Thoracic aorta (tissue), 2 donors: ENCODE results near the gene TC2N. TPM values are rescaled to one million over a fixed set of nuclear protein-coding genes. Genes with fewer than 3 reads are reported as not detected.

ENCODE experiments used
- ATAC-seq: fragments of 150-250 bp; one replicate; pipeline ENCODE4 v1.8.0; 2017; ENCODE audit warnings: low read depth; ENCODE audit not compliant: insufficient number of reproducible peaks, low FRiP score
- DNase-seq: peaks from one replicate; pipeline ENCODE4 v3.0.0-alpha.2; 2020; ENCODE audit warnings: low spot score
- H3K27ac ChIP-seq, 2 donors: fragments of 200-600 bp; sonication (generic); 1 replicate in 1 of 2; 2 replicates in 1 of 2; pipeline ENCODE4 v1.5.1; 2016; ENCODE audit warnings: mild to moderate bottlenecking in 2 of 2, moderate library complexity in 2 of 2
- H3K27me3 ChIP-seq: fragments of 200-600 bp; sonication (generic); replicated peaks from 2 replicates; pipeline ENCODE4 v1.6.0; 2016; ENCODE audit warnings: mild to moderate bottlenecking; ENCODE audit not compliant: insufficient read depth
- H3K36me3 ChIP-seq: fragments of 200-600 bp; sonication (generic); one replicate; pipeline ENCODE4 v1.5.1; 2016
- H3K4me1 ChIP-seq, 2 donors: fragments of 200-600 bp; sonication (generic); 1 replicate in 1 of 2; 2 replicates in 1 of 2; pipeline versions ENCODE4 v1.5.1 to v1.6.0; 2016; ENCODE audit warnings: low read depth in 2 of 2, mild to moderate bottlenecking in 1 of 2; ENCODE audit not compliant: control insufficient read depth in 1 of 2
- H3K4me3 ChIP-seq: fragments of 200-600 bp; sonication (generic); 2 replicates; pipeline ENCODE4 v1.5.1; 2016; ENCODE audit warnings: mild to moderate bottlenecking
- H3K9me3 ChIP-seq: fragments of 200-600 bp; sonication (generic); 2 replicates; pipeline ENCODE4 v1.5.1; 2016
- total RNA-seq, 2 donors: library from RNA; depleted of rRNA; stranded (reverse); fragments of >200 nt; gene quantifications; one replicate each; pipeline versions ENCODE4 v1.1.0 to v1.2.3, GENCODE V29; 2016
- TF ChIP-seq, protein P1 (sequence below): fragments of 200-600 bp; sonication (generic); IDR thresholded peaks from one replicate; pipeline ENCODE4 v1.5.1; 2019; ENCODE audit warnings: antibody characterized with exemption

The TC2N gene
- total RNA-seq, 2 donors from 2014 or later = 146 to 172 TPM

DNA sequence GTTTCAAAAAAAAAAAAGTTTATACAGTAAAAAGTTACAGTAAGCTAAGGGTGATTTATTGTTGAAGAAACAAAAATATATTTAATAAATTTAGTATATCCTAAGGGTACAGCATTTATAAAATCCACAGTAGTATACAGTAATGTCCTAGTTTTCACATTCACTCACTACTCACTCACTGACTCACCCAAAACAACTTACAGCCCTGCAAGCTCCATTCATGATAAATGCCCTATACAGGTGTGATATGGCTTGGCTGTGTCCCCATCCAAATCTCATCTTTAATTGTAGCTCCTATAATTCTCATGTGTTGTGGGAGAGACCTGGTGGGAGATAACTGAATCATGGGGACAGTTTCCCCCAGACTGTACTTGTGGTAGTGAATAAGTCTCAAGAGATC lies 61.7 kb downstream of the TC2N start:
- no peaks in the 10 kb centered on the region for H3K27me3 ChIP-seq
- DNase-seq (no peak), ATAC-seq (no peak)
- H3K4me1 ChIP-seq = no peaks in the 10 kb centered on the region
- peaks cover 11% of the 10 kb centered on the region for H3K9me3 ChIP-seq
- peaks cover 42% of the 10 kb centered on the region for H3K36me3 ChIP-seq
- TF ChIP-seq, protein P1, sequence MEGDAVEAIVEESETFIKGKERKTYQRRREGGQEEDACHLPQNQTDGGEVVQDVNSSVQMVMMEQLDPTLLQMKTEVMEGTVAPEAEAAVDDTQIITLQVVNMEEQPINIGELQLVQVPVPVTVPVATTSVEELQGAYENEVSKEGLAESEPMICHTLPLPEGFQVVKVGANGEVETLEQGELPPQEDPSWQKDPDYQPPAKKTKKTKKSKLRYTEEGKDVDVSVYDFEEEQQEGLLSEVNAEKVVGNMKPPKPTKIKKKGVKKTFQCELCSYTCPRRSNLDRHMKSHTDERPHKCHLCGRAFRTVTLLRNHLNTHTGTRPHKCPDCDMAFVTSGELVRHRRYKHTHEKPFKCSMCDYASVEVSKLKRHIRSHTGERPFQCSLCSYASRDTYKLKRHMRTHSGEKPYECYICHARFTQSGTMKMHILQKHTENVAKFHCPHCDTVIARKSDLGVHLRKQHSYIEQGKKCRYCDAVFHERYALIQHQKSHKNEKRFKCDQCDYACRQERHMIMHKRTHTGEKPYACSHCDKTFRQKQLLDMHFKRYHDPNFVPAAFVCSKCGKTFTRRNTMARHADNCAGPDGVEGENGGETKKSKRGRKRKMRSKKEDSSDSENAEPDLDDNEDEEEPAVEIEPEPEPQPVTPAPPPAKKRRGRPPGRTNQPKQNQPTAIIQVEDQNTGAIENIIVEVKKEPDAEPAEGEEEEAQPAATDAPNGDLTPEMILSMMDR = no peak
- H3K4me3 ChIP-seq = no peak overlapping the region
- no peak overlapping the region for H3K27ac ChIP-seq

DNA sequence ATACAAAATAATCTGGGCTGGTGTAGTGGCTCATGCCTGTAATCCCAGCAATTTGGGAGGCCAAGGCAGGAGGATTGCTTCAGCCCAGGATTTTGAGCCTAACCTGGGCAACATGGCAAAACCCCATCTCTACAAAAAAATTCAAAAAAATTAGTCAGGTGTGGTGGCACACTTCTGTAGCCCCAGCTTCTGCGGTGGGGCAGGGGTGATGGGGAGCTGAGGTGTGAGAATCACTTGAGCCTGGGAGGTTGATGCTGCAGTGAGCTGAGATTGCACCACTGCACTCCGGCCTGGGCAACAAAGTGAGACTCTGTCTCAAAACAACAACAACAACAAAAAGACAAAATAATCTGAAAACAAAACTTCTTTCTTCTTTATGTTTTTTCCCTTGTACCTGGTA lies 66.0 kb downstream of the TC2N start:
- H3K4me1 ChIP-seq = peaks cover 17 to 21% of the 10 kb centered on the region in 2 donors
- H3K27me3 ChIP-seq = no peaks in the 10 kb centered on the region
- no peak for ATAC-seq
- H3K4me3 ChIP-seq = no peak overlapping the region
- H3K36me3 ChIP-seq = peaks cover 22% of the 10 kb centered on the region
- no peak for DNase-seq
- H3K9me3 ChIP-seq = peaks cover 5% of the 10 kb centered on the region
- TF ChIP-seq, protein P1 = no peak
- no peak overlapping the region for H3K27ac ChIP-seq

DNA sequence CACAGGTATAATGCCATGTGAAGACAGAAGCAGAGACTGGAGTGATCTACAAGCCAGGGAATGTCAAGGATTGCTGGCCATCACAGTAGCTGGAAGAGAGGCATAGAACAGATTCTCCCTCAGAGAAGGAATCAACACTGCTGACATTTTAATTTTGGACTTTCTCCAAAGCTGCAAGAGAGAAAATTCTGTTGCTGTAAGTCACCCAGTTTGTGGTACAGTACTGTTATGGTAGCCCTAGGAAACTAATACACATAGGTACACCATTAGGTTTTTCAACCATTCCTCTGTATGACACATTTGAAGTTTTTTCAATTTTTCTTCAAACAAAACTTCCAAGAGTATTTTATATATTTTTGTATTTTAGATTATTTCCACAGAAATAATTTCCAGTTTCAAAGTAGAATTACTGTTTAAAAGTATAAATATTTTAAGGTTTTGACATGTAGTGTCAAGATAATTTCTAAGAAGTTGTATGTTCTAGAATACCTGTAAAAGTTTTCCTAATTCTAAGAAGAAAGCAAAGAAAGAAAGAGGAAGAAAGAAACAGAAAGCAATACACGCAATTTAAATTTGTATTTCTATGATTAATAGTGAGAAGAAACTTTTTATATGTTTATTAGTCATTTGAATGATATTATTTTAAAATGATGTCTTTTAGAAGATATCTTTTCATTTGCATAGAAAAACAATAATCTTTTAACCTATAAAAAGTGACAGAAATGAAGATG lies 70.6 kb downstream of the TC2N start:
- TF ChIP-seq, protein P1 = no peak
- Histone ChIP-seq H3K9me3 (no peaks in the 10 kb centered on the region), H3K4me3 (no peak overlapping the region), H3K27ac (peak overlapping the region in 1 of 2 donors; percentile 30), H3K4me1 (peaks cover 17 to 23% of the 10 kb centered on the region in 2 donors), H3K36me3 (peaks cover 10% of the 10 kb centered on the region), H3K27me3 (no peaks in the 10 kb centered on the region)
- ATAC-seq (no peak), DNase-seq (no peak)

DNA sequence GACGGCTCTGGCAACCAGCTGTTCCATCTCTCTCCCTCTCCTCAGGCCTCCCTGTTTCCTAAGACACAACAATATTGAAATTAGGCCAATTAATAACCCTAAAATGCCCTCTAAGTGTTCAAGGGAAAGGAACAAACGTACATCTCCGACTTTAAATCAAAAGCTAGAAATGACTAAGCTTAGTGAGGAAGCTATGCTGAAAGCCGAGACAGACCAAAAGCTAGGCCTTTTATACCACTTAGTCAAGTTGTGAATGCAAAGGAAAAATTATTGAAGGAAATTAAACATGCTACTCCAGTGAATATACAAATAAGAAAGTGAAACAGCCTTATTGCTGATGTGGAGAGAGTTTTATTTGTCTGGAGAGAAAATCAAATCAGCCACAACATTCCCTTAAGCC lies 73.6 kb downstream of the TC2N start:
- no peaks in the 10 kb centered on the region for H3K27me3 ChIP-seq
- ATAC-seq (no peak), DNase-seq (no peak)
- H3K9me3 ChIP-seq = no peaks in the 10 kb centered on the region
- H3K4me1 ChIP-seq = peaks cover 13 to 17% of the 10 kb centered on the region in 2 donors
- H3K27ac ChIP-seq = no peak overlapping the region
- TF ChIP-seq, protein P1 = no peak
- peaks cover 10% of the 10 kb centered on the region for H3K36me3 ChIP-seq
- no peak overlapping the region for H3K4me3 ChIP-seq

DNA sequence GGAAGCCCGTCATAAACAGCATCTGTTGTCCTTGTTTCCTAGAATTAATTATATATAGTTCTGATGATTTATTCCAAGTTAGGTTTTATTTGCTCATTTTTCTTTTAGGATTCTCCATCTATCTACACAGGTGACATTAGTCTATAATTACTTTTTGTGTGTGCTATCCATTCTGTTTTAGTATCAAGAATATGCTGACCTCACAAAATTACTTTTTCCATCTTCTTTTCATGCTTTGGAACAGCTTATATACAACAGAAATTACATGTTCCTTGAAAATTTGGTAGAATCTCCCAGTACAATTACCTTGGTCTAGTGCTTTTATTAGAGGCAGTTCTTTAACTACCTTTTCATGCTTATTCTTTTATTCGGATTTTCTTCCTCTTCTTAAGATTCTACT lies 81.1 kb downstream of the TC2N start:
- TF ChIP-seq, protein P1 = no peak
- Histone ChIP-seq H3K27me3 (no peaks in the 10 kb centered on the region), H3K9me3 (no peaks in the 10 kb centered on the region), H3K4me3 (no peak overlapping the region), H3K27ac (no peak overlapping the region), H3K4me1 (no peaks in the 10 kb centered on the region), H3K36me3 (peaks cover 5% of the 10 kb centered on the region)
- DNase-seq (no peak), ATAC-seq (no peak)
